SU-DHL-6 (cell line): ENCODE measurements around the gene INPP5A.

ENCODE experiments used
- H2AFZ ChIP-seq: fragments of 200-600 bp; sonication (generic); 2 replicates; pipeline ENCODE4 v1.6.1; 2014; ENCODE audit warnings: low read depth, mild to moderate bottlenecking, moderate library complexity, mixed read lengths, antibody characterized with exemption, low read length; ENCODE audit not compliant: severe bottlenecking
- H3F3A ChIP-seq: fragments of 200-600 bp; shearing (Covaris generic); 2 replicates; pipeline ENCODE4 v1.6.0; 2016; ENCODE audit warnings: antibody characterized with exemption, mild to moderate bottlenecking; ENCODE audit not compliant: insufficient read depth
- H3K27ac ChIP-seq: fragments of 200-600 bp; sonication (generic); 2 replicates; pipeline ENCODE4 v1.5.1; 2016; ENCODE audit warnings: low read depth, mild to moderate bottlenecking, low read length, moderate library complexity, mixed read lengths
- H3K27me3 ChIP-seq: fragments of 200-600 bp; sonication (generic), shearing (Covaris generic); 2 replicates; pipeline ENCODE4 v1.6.0; 2014; ENCODE audit warnings: mild to moderate bottlenecking, low read length
- H3K36me3 ChIP-seq: fragments of 200-600 bp; sonication (generic); 2 replicates; pipeline ENCODE4 v1.6.1; 2014; ENCODE audit warnings: mild to moderate bottlenecking, low read length, mixed read lengths
- H3K4me2 ChIP-seq: fragments of 300-600, 200-600 bp; shearing (Covaris generic), sonication (generic); 2 replicates; pipeline ENCODE4 v1.6.0; 2014; ENCODE audit warnings: low read length, low read depth, mild to moderate bottlenecking; ENCODE audit not compliant: poor library complexity, severe bottlenecking
- H3K4me3 ChIP-seq: fragments of 200-600 bp; sonication (generic); 2 replicates; pipeline ENCODE4 v1.5.1; 2014; ENCODE audit warnings: antibody characterized with exemption, low read length, mild to moderate bottlenecking, mixed read lengths; ENCODE audit not compliant: insufficient read depth, poor library complexity, severe bottlenecking
- H3K79me2 ChIP-seq: fragments of 200-600 bp; sonication (generic); 2 replicates; pipeline ENCODE4 v1.6.1; 2014; ENCODE audit warnings: mild to moderate bottlenecking, low read length, moderate library complexity; ENCODE audit not compliant: insufficient read depth
- H3K9ac ChIP-seq: fragments of 200-600 bp; sonication (generic); 2 replicates; pipeline ENCODE4 v1.7.0; 2014; ENCODE audit warnings: mild to moderate bottlenecking, low read length
- H3K9me2 ChIP-seq: fragments of 200-600 bp; sonication (generic); replicated peaks from 2 replicates; pipeline ENCODE4 v1.6.1; 2014; ENCODE audit warnings: low read length; ENCODE audit not compliant: insufficient read depth
- H3K9me3 ChIP-seq: fragments of 200-600 bp; sonication (generic); 2 replicates; pipeline ENCODE4 v1.6.1; 2014; ENCODE audit warnings: low read length, mixed read lengths; ENCODE audit not compliant: insufficient read depth
- H4K20me1 ChIP-seq: fragments of 200-600 bp; sonication (generic); 2 replicates; pipeline ENCODE4 v1.6.1; 2014; ENCODE audit warnings: low read depth, mild to moderate bottlenecking, antibody characterized with exemption, low read length, moderate library complexity, mixed read lengths
- EZH2phosphoT487 ChIP-seq: fragments of 200-600 bp; sonication (generic), shearing (Covaris generic); conservative IDR thresholded peaks from 2 replicates; pipeline ENCODE4 v1.6.1; 2018; ENCODE audit warnings: mild to moderate bottlenecking, antibody characterized with exemption, low read length, moderate library complexity, mixed read lengths
- TF ChIP-seq, protein P1 (sequence below): fragments of 200-600 bp; sonication (generic); IDR thresholded peaks from one replicate; pipeline ENCODE4 v1.5.1; 2017; ENCODE audit warnings: antibody characterized with exemption, mild to moderate bottlenecking, low read length, moderate library complexity; ENCODE audit not compliant: insufficient read depth, poor library complexity, severe bottlenecking

Gene INPP5A

DNA sequence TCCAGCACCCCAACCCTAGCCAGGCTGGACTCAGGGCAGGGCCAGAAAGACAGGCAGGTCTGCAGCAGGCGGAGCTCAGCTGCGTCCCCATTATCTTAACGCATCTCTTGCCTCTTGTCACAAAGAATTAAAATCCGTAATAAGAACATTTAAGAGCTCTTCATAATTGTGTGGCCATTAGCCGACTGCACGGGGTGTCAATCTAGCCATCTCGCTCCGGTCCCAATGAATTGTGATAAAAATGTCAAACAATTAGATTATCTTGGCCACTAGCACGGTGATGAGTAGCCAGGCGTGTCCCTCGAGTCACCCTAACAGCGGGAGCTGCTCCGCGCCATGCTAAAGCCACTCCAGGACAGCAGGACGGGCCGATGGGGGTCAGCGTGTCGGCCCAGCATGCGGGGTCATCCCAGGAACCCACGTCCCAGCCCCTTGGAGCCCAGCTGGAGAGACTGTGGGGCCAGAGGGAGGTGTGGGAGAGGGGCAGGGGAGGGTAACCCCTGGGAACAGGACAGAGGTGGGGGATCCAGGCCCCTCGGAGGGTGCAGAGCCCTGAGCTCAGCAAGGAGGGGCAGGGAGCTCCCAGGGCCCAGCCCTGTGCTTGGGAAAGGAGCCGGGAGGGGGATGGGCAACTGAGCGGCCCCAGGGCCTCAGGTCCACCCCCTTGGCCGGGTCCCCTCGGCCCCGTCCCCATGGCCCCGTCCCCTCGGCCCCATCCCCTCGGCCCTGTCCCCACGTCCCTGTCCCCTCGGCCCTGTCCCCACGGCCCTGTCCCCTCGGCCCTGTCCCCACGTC lies 266.0 kb downstream of the INPP5A start:
- no peaks in the 10 kb centered on the region for H3K9me3 ChIP-seq
- H3K4me2 ChIP-seq = no peak overlapping the region
- TF ChIP-seq, protein P1, sequence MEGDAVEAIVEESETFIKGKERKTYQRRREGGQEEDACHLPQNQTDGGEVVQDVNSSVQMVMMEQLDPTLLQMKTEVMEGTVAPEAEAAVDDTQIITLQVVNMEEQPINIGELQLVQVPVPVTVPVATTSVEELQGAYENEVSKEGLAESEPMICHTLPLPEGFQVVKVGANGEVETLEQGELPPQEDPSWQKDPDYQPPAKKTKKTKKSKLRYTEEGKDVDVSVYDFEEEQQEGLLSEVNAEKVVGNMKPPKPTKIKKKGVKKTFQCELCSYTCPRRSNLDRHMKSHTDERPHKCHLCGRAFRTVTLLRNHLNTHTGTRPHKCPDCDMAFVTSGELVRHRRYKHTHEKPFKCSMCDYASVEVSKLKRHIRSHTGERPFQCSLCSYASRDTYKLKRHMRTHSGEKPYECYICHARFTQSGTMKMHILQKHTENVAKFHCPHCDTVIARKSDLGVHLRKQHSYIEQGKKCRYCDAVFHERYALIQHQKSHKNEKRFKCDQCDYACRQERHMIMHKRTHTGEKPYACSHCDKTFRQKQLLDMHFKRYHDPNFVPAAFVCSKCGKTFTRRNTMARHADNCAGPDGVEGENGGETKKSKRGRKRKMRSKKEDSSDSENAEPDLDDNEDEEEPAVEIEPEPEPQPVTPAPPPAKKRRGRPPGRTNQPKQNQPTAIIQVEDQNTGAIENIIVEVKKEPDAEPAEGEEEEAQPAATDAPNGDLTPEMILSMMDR = no peak
- TF ChIP-seq EZH2phosphoT487 = no peak
- H3K4me3 ChIP-seq = no peak overlapping the region
- H4K20me1 ChIP-seq = no peaks in the 10 kb centered on the region
- no peak overlapping the region for H2AFZ ChIP-seq
- H3K9ac ChIP-seq = no peak overlapping the region
- H3K27ac ChIP-seq = no peak overlapping the region
- no peaks in the 10 kb centered on the region for H3K79me2 ChIP-seq
- no peaks in the 10 kb centered on the region for H3K27me3 ChIP-seq
- no peaks in the 10 kb centered on the region for H3K9me2 ChIP-seq
- H3F3A ChIP-seq = no peaks in the 10 kb centered on the region
- no peaks in the 10 kb centered on the region for H3K36me3 ChIP-seq

DNA sequence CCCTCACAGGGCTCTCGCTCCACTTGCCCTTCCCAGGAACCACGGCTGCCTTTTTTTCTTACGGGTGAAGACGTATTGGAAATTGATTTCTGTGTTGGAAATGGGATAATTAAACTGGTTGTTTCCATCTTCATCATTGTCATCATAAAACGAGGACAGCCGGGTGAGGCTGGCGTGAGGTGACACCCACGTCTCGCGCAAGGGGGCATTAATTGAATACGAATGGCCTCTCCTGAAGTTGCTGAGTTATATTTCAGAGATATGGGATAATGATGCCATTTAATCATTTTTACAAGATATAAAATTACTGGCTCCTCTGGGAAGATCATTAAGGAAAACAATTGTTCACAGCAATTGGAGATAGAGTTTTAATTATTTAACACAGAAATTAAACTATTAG lies 266.7 kb downstream of the INPP5A start:
- TF ChIP-seq, protein P1 = no peak
- TF ChIP-seq EZH2phosphoT487 = no peak
- no peak overlapping the region for H3K4me3 ChIP-seq

DNA sequence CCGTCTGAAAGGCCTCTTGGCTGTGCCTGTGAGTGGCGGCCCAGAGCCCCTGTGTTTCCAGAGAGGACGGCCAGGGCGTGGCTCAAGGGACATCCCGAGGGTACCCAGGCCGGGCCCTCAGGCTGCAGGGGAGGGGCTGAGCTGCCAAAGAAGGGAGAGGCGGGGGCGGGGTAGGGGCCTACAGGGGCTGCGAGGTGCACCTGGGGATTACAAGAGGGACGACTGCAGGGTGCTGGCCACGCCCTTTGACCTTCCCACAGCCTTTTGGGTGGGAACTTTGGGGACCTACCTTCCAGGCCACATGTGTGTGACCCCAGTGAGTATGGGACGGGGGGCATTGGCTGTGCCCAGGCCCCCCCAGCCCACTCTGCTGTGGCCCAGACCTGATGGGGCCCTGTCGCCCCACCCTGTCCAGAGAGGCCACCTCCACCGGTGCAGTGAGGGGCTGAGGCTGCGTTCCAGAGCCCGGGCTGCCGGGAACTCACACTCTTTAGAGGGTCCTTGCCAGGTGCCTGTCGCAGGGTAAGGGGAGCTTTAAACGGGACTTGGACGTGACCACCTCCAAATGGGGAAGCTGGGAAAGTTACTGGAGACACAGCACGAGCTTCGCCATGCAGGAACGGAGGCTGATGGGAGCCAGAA lies 267.3 kb downstream of the INPP5A start:
- no peaks in the 10 kb centered on the region for H3K9me3 ChIP-seq
- H3K36me3 ChIP-seq = no peaks in the 10 kb centered on the region
- no peak overlapping the region for H3K4me3 ChIP-seq
- no peak overlapping the region for H3K27ac ChIP-seq
- no peaks in the 10 kb centered on the region for H3K79me2 ChIP-seq
- H3K27me3 ChIP-seq = no peaks in the 10 kb centered on the region
- H3F3A ChIP-seq = no peaks in the 10 kb centered on the region
- no peak overlapping the region for H3K9ac ChIP-seq
- H2AFZ ChIP-seq = no peak overlapping the region
- no peak overlapping the region for H3K4me2 ChIP-seq
- no peaks in the 10 kb centered on the region for H4K20me1 ChIP-seq
- no peak for TF ChIP-seq EZH2phosphoT487
- TF ChIP-seq, protein P1 = no peak
- no peaks in the 10 kb centered on the region for H3K9me2 ChIP-seq

More for the DNA sequence above, 266.7 kb downstream of the INPP5A start:
- Histone ChIP-seq H3K36me3 (no peaks in the 10 kb centered on the region), H4K20me1 (no peaks in the 10 kb centered on the region), H3K4me2 (no peak overlapping the region), H3K9me3 (no peaks in the 10 kb centered on the region), H3K27ac (no peak overlapping the region), H3K79me2 (no peaks in the 10 kb centered on the region), H3K9ac (no peak overlapping the region), H3K27me3 (no peaks in the 10 kb centered on the region), H3F3A (no peaks in the 10 kb centered on the region), H2AFZ (no peak overlapping the region), H3K9me2 (no peaks in the 10 kb centered on the region)
